ENCODE measurements around the gene STX16.
"Not testable (repeated sequence)": the region's sequence is repeated elsewhere in the genome, so short reads cannot be mapped to it uniquely, and the experiment has no call there.

Gene STX16

DNA sequence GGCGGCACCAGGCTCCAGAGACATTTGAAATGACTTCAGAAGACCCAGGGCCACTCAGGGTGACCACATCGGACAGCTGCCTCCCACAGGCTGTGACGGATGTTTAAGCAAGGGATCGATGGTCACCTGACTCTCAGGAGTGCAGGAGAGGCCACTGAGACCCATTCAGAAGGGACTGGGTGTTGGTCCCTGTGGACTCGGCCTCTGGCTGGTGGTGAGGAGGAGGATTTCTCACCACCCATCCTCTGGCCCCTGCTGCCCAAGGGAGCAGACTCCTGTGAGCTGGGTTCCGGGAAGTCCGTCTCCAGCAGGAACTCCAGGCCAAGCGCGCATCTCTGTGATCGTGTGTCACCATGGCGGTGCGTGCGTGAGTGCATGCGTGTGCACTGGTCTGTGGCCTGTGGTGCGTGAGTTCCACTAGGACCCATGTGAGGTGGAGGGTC, 67.1 kb downstream of the STX16 start:
- FAIRE-seq (no peak), DNase-seq (ENCODE audit: insufficient read length) (no peak)
- TF ChIP-seq POLR2AphosphoS5 (IDR thresholded peaks at IDR 0.05; ENCODE audit: low read depth, low read length): no peak
- no peak for TF ChIP-seq POLR2A (IDR thresholded peaks at IDR 0.05; ENCODE audit: low read depth, low read length)
- no peak for TF ChIP-seq TAF1 (IDR thresholded peaks at IDR 0.05; ENCODE audit: borderline replicate concordance, low read depth, low read length)

- FAIRE-seq: no peak
- no peak for DNase-seq (ENCODE audit: insufficient read length)
- TF ChIP-seq TAF1 (IDR thresholded peaks at IDR 0.05; ENCODE audit: borderline replicate concordance, low read depth, low read length) (no peak), POLR2AphosphoS5 (IDR thresholded peaks at IDR 0.05; ENCODE audit: low read depth, low read length) (no peak), POLR2A (IDR thresholded peaks at IDR 0.05; ENCODE audit: low read depth, low read length) (no peak)
These were observed 67.6 kb downstream of the STX16 start for GRCh38 chr20:58718729-58719128.

DNA sequence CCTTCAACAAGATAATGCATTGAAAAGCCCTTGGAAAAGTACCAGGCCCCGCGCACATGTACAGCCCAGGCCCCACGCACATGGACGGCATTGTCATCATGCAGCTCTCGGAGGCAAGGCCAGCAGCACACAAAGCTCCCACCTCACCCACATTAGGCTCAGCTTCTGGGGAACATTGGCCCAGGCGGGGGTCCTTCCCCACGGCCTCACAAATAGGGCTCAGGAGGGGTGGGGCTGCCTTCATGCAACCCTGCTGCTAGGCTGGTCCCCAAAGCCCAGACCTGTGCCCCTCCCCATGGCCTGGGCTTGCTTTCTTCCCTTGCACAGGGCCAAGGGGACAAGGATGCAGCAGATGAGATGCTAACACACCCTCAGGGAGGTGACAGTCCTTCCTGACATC, 68.2 kb downstream of the STX16 start:
- TF ChIP-seq POLR2A (IDR thresholded peaks at IDR 0.05; ENCODE audit: low read depth, low read length): no peak
- no peak for TF ChIP-seq TAF1 (IDR thresholded peaks at IDR 0.05; ENCODE audit: borderline replicate concordance, low read depth, low read length)
- no peak for TF ChIP-seq POLR2AphosphoS5 (IDR thresholded peaks at IDR 0.05; ENCODE audit: low read depth, low read length)
- FAIRE-seq (no peak), DNase-seq (ENCODE audit: insufficient read length) (no peak)

DNA sequence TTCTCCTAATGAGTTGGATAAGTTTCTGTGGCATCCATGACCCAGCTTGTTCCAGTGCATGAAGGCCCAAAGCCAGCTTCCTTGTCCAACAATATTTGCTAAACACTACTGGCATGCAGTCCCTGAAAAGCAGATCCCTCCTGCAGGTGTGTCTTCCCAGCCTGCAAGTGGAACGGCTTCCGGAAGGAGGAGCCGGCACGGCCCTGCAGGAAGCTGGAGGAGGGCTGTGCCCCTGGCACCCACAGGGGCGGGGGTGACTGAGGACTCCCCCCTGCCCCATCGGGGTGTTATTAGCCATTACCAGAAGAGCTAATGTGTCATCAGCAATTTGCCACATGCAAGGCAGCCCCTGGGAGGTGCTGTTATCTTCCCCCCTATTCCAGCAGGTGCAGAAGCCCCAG, 68.9 kb downstream of the STX16 start:
- no peak for DNase-seq (ENCODE audit: insufficient read length)
- FAIRE-seq: no peak
- TF ChIP-seq POLR2AphosphoS5 (IDR thresholded peaks at IDR 0.05; ENCODE audit: low read depth, low read length) (no peak), POLR2A (IDR thresholded peaks at IDR 0.05; ENCODE audit: low read depth, low read length) (no peak), TAF1 (IDR thresholded peaks at IDR 0.05; ENCODE audit: borderline replicate concordance, low read depth, low read length) (no peak)

GRCh38 chr20:58720890-58721289, 69.8 kb downstream of the STX16 start:
- DNase-seq (ENCODE audit: insufficient read length) (no peak), FAIRE-seq (no peak)
- TF ChIP-seq POLR2A (IDR thresholded peaks at IDR 0.05; ENCODE audit: low read depth, low read length): no peak
- no peak for TF ChIP-seq TAF1 (IDR thresholded peaks at IDR 0.05; ENCODE audit: borderline replicate concordance, low read depth, low read length)
- TF ChIP-seq POLR2AphosphoS5 (IDR thresholded peaks at IDR 0.05; ENCODE audit: low read depth, low read length): no peak

DNA sequence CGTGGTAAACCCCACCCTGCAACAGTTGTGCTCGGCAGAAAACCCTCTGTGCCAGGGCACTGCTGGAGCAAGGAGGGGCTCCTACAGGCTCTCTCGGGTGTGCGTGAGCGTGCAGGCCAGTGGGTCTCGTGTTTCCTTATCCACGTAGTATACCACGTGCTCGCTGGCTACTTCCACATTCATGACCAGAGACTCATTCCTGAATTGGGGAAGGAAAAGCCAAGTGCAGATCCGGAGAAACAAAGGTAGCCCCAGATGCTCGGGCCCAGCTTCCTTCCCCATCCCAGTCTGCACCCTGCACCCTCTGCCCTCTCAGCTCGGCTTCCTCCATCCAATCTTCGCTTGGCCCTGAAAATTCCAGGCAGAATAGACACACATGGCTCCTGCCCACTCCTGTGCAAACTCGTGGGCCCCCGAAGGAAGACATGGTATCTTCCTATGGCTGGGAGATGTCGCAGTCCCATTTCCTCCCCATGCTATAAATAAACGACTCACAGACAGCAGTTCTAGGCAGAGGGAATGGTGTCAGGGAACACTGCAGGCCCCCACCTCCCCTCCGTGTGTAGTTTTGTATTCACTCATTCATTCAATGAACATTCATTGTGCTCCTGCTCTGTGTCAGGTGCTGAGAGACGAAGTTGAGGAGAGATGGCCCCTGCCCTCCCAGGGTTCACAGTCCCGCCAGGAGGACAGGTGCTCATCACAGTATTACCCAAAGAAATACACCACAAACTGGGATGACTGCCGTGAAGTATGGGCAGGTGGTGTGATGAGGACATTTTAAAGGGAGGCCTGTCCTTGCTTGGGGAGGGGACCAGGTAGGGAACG, 71.1 kb downstream of the STX16 start:
- DNase-seq (ENCODE audit: insufficient read length): no peak
- no peak for FAIRE-seq
- TF ChIP-seq POLR2A (IDR thresholded peaks at IDR 0.05; ENCODE audit: low read depth, low read length) (no peak), POLR2AphosphoS5 (IDR thresholded peaks at IDR 0.05; ENCODE audit: low read depth, low read length) (no peak), TAF1 (IDR thresholded peaks at IDR 0.05; ENCODE audit: borderline replicate concordance, low read depth, low read length) (no peak)

DNA sequence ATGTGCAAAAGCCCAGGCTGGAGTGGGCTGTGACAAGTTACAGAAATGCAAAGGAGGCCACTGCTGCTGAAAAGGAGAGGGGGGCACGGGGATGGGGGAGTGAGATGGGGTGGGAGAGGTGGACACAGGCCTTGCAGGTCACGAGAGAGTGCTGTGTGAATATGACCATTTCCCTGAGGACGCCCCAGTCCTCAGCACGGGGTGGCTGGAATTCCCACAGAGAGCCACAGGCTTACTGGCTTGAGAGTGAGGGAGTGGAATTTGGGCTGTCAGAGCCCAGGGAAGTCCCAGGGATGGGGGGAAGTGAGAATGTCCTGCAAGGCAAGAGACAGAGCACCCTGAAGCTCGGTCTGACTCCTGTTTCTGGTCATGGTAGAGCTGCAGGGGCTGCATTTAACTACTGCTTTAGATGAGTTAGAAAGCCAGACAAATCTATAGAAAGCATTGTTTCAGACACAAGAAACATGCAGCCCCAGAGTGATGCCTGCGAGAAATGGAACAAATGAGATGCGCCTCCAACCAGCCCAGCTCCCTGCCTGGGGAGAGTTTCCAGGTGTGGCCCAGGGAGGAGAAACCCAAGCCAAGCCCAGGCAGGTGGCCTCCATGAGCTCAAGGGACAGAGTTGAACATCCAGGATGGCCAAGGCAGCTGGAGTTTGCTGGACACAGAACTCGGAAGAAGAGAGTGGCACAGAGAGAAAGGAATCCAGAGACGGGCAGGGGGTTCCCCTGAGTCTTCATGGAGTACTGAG, 72.0 kb downstream of the STX16 start:
- FAIRE-seq (no peak), DNase-seq (ENCODE audit: insufficient read length) (no peak)
- no peak for TF ChIP-seq TAF1 (IDR thresholded peaks at IDR 0.05; ENCODE audit: borderline replicate concordance, low read depth, low read length)
- TF ChIP-seq POLR2A (IDR thresholded peaks at IDR 0.05; ENCODE audit: low read depth, low read length): no peak
- TF ChIP-seq POLR2AphosphoS5 (IDR thresholded peaks at IDR 0.05; ENCODE audit: low read depth, low read length): no peak

- FAIRE-seq: no peak
- no peak for TF ChIP-seq POLR2A (IDR thresholded peaks at IDR 0.05; ENCODE audit: low read depth, low read length)
- no peak for DNase-seq (ENCODE audit: insufficient read length)
These were observed 72.5 kb downstream of the STX16 start for GRCh38 chr20:58723628-58723984.

DNA sequence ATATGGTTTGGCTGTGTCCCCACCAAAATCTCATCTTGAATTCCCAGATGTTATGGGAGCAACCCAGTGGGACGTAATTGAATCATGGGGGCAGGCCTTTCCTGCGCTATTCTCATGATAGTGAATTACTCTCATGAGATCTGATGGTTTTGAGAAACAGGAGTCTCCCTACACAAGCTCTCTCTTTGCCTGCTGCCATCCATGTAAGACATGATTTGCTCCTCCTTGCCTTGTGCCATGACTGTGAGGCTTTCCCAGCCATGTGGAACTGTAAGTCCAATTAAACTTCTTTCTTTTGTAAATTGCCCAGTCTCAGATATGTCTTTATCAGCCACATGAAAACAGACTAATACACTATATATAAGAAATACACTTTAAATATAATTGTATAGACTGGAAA, 75.1 kb downstream of the STX16 start:
- not testable (repeated sequence) for FAIRE-seq; DNase-seq (ENCODE audit: insufficient read length)

All from GM12892 (cell line).